SK-N-SH (cell line): ENCODE results near the gene COX5B. TPM values are rescaled to one million over a fixed set of nuclear protein-coding genes. Genes with fewer than 3 reads are reported as not detected.

Experiments
- CTCF ChIA-PET: fragments of 300-600, 350-600 bp; formaldehyde crosslinking; extraction: SDS; loops from one replicate; lab custom pipeline; 2021; lab: Yijun Ruan, JAX
- POLR2A ChIA-PET: fragments of 350-600 bp; sonication (Branson Sonifier 250); formaldehyde crosslinking; extraction: SDS; loops from one replicate; lab custom pipeline; 2020; ENCODE audit warnings: antibody characterized with exemption, inconsistent platforms; lab: Yijun Ruan, JAX
- DNase-seq: peaks from one replicate; pipeline ENCODE4 v3.0.0; 2012
- H2AFZ ChIP-seq: fragments of 200-600 bp; sonication (generic); 2 replicates; pipeline ENCODE4 v1.8.1; 2016; ENCODE audit warnings: antibody characterized with exemption, mild to moderate bottlenecking, low read depth
- H3F3A ChIP-seq: fragments of 200-600 bp; sonication (generic); replicated peaks from 2 replicates; pipeline ENCODE3; 2016; ENCODE audit warnings: antibody characterized with exemption, mild to moderate bottlenecking; ENCODE audit not compliant: insufficient read depth
- H3K27ac ChIP-seq, 2 experiments: fragments of 200-500 bp in 1 of 2; fragments of 200-600 bp in 1 of 2; sonication (Bioruptor generic) in 1 of 2; sonication (generic), shearing (Covaris generic) in 1 of 2; 2 replicates each; pipeline versions ENCODE4 v1.5.1 to v1.6.1; 2014 to 2016; ENCODE audit warnings: low read depth in 2 of 2, inconsistent platforms in 1 of 2, low read length in 1 of 2, mild to moderate bottlenecking in 1 of 2, mixed read lengths in 1 of 2
- H3K27me3 ChIP-seq: fragments of 200-600 bp; sonication (generic), shearing (Covaris generic); 2 replicates; pipeline ENCODE4 v1.6.1; 2016; ENCODE audit warnings: mixed run types; ENCODE audit not compliant: insufficient read depth
- H3K36me3 ChIP-seq, 2 experiments: fragments of 200-500 bp in 1 of 2; fragments of 200-600 bp in 1 of 2; sonication (Bioruptor generic) in 1 of 2; sonication (generic) in 1 of 2; replicated peaks in 1 of 2; 2 replicates each; pipeline versions ENCODE3 to v1.5.1; 2014 to 2016; ENCODE audit warnings: low read length in 1 of 2, mild to moderate bottlenecking in 1 of 2; ENCODE audit not compliant: insufficient read depth in 2 of 2, control insufficient read depth in 1 of 2
- H3K4me1 ChIP-seq, 2 experiments: fragments of 200-500 bp in 1 of 2; fragments of 200-600 bp in 1 of 2; sonication (Bioruptor generic) in 1 of 2; sonication (generic), shearing (Covaris generic) in 1 of 2; 2 replicates each; pipeline versions ENCODE4 v1.5.1 to v1.6.1; 2014 to 2016; ENCODE audit warnings: low read depth in 1 of 2, low read length in 1 of 2, mixed run types in 1 of 2; ENCODE audit not compliant: insufficient read depth in 2 of 2, control insufficient read depth in 1 of 2
- H3K4me2 ChIP-seq: fragments of 200-600 bp; sonication (generic), shearing (Covaris generic); 2 replicates; pipeline ENCODE4 v1.6.1; 2017; ENCODE audit warnings: mixed run types
- H3K4me3 ChIP-seq, 2 experiments: fragments of 200-500 bp in 1 of 2; fragments of 200-600 bp in 1 of 2; sonication (Bioruptor generic) in 1 of 2; sonication (generic), shearing (Covaris generic) in 1 of 2; 2 replicates each; pipeline versions ENCODE4 v1.5.1 to v1.8.1; 2014 to 2016; ENCODE audit warnings: low read depth in 2 of 2, inconsistent platforms in 1 of 2, low read length in 1 of 2, mild to moderate bottlenecking in 1 of 2, mixed read lengths in 1 of 2, moderate library complexity in 1 of 2
- H3K79me2 ChIP-seq: fragments of 200-600 bp; sonication (generic); 2 replicates; pipeline ENCODE4 v1.8.1; 2017; ENCODE audit warnings: mild to moderate bottlenecking; ENCODE audit not compliant: insufficient read depth
- H3K9ac ChIP-seq: fragments of 200-600 bp; sonication (generic); 2 replicates; pipeline ENCODE4 v1.6.1; 2017; ENCODE audit warnings: mixed run types
- H3K9me2 ChIP-seq: fragments of 200-600 bp; sonication (generic); 2 replicates; pipeline ENCODE4 v1.6.1; 2017; ENCODE audit warnings: mixed run types
- H3K9me3 ChIP-seq: fragments of 200-600 bp; sonication (generic); 2 replicates; pipeline ENCODE4 v1.6.1; 2017; ENCODE audit warnings: mixed run types, mild to moderate bottlenecking, moderate library complexity
- H4K20me1 ChIP-seq: fragments of 200-600 bp; sonication (generic); 2 replicates; pipeline ENCODE4 v1.6.1; 2017; ENCODE audit warnings: mild to moderate bottlenecking, mixed run types; ENCODE audit not compliant: insufficient read depth
- CHD2 ChIP-seq: fragments of 150-350 bp; IDR thresholded peaks from 2 replicates; pipeline ENCODE4 v1.6.1; 2018; ENCODE audit warnings: low read length; ENCODE audit not compliant: partially characterized antibody
- ELF1 ChIP-seq: IDR thresholded peaks from 2 replicates; pipeline ENCODE4 v1.4.0; 2012
- EZH2phosphoT487 ChIP-seq: fragments of 200-600 bp; sonication (generic); IDR thresholded peaks from 2 replicates; pipeline ENCODE4 v1.6.1; 2017; ENCODE audit warnings: low read depth, mixed run types, mild to moderate bottlenecking, antibody characterized with exemption, moderate library complexity, borderline replicate concordance
- FOSL2 ChIP-seq: IDR thresholded peaks from 2 replicates; pipeline ENCODE4 v1.4.0; 2012; ENCODE audit warnings: low read depth, mild to moderate bottlenecking, moderate library complexity, borderline replicate concordance
- FOXJ3 ChIP-seq: sonication (generic); formaldehyde crosslinking; IDR thresholded peaks from 2 replicates; pipeline ENCODE4 v1.5.1; 2020; ENCODE audit warnings: mild to moderate bottlenecking, missing genetic modification reagents
- GABPA ChIP-seq: IDR thresholded peaks from 2 replicates; pipeline ENCODE4 v1.4.0; 2012; ENCODE audit warnings: low read depth, mild to moderate bottlenecking
- JUND ChIP-seq: IDR thresholded peaks from 2 replicates; pipeline ENCODE4 v1.4.0; 2012
- NRF1 ChIP-seq: IDR thresholded peaks from 2 replicates; pipeline ENCODE4 v1.6.1; 2012; ENCODE audit warnings: low read depth, mild to moderate bottlenecking, low read length
- RAD21 ChIP-seq: IDR thresholded peaks from 2 replicates; pipeline ENCODE4 v1.6.1; 2012; ENCODE audit warnings: mild to moderate bottlenecking, low read length
- RFX5 ChIP-seq: IDR thresholded peaks from 2 replicates; pipeline ENCODE4 v1.6.1; 2012; ENCODE audit warnings: mild to moderate bottlenecking, improper control_type of control experiment, low read length
- RXRA ChIP-seq: IDR thresholded peaks from 2 replicates; pipeline ENCODE4 v1.4.0; 2012; ENCODE audit warnings: low read depth, mild to moderate bottlenecking, borderline replicate concordance
- SIN3A ChIP-seq: IDR thresholded peaks from 2 replicates; pipeline ENCODE4 v1.6.1; 2012; ENCODE audit warnings: low read depth, mild to moderate bottlenecking, low read length, moderate library complexity, borderline replicate concordance
- TAF1 ChIP-seq: IDR thresholded peaks from 2 replicates; pipeline ENCODE4 v1.6.1; 2012; ENCODE audit warnings: low read depth, mild to moderate bottlenecking, low read length, moderate library complexity, borderline replicate concordance
- TCF12 ChIP-seq: IDR thresholded peaks from 2 replicates; pipeline ENCODE4 v1.4.0; 2012
- WGBS: methylation state at CpG from one replicate; pipeline ENCODE4 v1.1.6; 2017; ENCODE audit warnings: low lambda C conversion rate; 5-methylcytosine and 5-hydroxymethylcytosine counted together
- polyA plus RNA-seq, 3 experiments: library from polyadenylated mRNA; depleted of rRNA; stranded (reverse); fragments of >200 nt; gene quantifications; 2 replicates each; pipeline ENCODE4 v1.2.3, GENCODE V29; 2012
- TF ChIP-seq, protein P1 (sequence below): IDR thresholded peaks from 2 replicates; pipeline ENCODE4 v1.4.0; 2012; ENCODE audit warnings: low read depth
- TF ChIP-seq, protein P2 (sequence below): IDR thresholded peaks from 2 replicates; pipeline ENCODE4 v1.6.1; 2012; ENCODE audit warnings: mild to moderate bottlenecking, low read depth, low read length, moderate library complexity
- TF ChIP-seq, protein P3 (sequence below): fragments of 150-350 bp; IDR thresholded peaks from 2 replicates; pipeline ENCODE4 v1.6.1; 2016; ENCODE audit warnings: mild to moderate bottlenecking, low read depth, low read length

The COX5B gene
- polyA plus RNA-seq, 1 of the 3 experiments (the other 2 are of a cell fraction): 702 TPM

DNA sequence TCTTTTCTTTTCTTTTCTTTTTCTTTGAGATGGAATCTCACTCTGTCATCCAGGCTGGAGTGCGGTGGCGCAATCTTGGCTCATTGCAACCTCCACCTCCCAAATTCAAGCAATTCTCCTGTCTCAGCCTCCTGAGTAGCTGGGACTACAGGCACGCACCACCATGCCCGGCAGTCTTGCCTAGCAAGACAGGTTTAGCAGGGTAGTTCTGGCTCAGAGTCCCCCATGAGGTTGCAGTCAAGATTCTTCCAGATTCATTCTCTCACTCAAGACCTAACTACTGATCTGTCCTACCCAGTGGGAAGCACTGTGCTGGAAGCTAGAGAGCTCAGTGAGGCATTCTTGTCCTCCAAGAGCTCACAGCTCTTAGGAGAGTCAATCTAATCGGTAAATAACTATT is 49.9 kb downstream of the COX5B start:
- H3K27ac ChIP-seq: no peak overlapping the region
- TF ChIP-seq JUND (no peak), SIN3A (no peak), TCF12 (no peak), EZH2phosphoT487 (no peak), TAF1 (no peak), ELF1 (no peak), RAD21 (no peak), GABPA (no peak), RXRA (no peak), FOXJ3 (no peak), FOSL2 (no peak), CHD2 (no peak), RFX5 (no peak), NRF1 (no peak)
- TF ChIP-seq, protein P1, sequence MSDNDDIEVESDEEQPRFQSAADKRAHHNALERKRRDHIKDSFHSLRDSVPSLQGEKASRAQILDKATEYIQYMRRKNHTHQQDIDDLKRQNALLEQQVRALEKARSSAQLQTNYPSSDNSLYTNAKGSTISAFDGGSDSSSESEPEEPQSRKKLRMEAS: no peak
- TF ChIP-seq, protein P2, sequence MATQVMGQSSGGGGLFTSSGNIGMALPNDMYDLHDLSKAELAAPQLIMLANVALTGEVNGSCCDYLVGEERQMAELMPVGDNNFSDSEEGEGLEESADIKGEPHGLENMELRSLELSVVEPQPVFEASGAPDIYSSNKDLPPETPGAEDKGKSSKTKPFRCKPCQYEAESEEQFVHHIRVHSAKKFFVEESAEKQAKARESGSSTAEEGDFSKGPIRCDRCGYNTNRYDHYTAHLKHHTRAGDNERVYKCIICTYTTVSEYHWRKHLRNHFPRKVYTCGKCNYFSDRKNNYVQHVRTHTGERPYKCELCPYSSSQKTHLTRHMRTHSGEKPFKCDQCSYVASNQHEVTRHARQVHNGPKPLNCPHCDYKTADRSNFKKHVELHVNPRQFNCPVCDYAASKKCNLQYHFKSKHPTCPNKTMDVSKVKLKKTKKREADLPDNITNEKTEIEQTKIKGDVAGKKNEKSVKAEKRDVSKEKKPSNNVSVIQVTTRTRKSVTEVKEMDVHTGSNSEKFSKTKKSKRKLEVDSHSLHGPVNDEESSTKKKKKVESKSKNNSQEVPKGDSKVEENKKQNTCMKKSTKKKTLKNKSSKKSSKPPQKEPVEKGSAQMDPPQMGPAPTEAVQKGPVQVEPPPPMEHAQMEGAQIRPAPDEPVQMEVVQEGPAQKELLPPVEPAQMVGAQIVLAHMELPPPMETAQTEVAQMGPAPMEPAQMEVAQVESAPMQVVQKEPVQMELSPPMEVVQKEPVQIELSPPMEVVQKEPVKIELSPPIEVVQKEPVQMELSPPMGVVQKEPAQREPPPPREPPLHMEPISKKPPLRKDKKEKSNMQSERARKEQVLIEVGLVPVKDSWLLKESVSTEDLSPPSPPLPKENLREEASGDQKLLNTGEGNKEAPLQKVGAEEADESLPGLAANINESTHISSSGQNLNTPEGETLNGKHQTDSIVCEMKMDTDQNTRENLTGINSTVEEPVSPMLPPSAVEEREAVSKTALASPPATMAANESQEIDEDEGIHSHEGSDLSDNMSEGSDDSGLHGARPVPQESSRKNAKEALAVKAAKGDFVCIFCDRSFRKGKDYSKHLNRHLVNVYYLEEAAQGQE: no peak
- TF ChIP-seq, protein P3, sequence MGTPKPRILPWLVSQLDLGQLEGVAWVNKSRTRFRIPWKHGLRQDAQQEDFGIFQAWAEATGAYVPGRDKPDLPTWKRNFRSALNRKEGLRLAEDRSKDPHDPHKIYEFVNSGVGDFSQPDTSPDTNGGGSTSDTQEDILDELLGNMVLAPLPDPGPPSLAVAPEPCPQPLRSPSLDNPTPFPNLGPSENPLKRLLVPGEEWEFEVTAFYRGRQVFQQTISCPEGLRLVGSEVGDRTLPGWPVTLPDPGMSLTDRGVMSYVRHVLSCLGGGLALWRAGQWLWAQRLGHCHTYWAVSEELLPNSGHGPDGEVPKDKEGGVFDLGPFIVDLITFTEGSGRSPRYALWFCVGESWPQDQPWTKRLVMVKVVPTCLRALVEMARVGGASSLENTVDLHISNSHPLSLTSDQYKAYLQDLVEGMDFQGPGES: no peak
- no peaks in the 10 kb centered on the region for H3K9me3 ChIP-seq
- H3K9ac ChIP-seq: no peak overlapping the region
- H3K9me2 ChIP-seq: no peaks in the 10 kb centered on the region
- H3F3A ChIP-seq: no peaks in the 10 kb centered on the region
- POLR2A ChIA-PET: interaction anchor here (2.8 kb wide), 1 partner anchor 105 kb away, joined by 10 read pairs; no protein-coding TSS in a partner anchor
- no peak overlapping the region for H3K4me3 ChIP-seq
- H3K36me3 ChIP-seq: no peaks in the 10 kb centered on the region
- no peak for DNase-seq
- no peaks in the 10 kb centered on the region for H3K27me3 ChIP-seq
- no peaks in the 10 kb centered on the region for H3K79me2 ChIP-seq
- CTCF ChIA-PET: interaction anchor here (5.1 to 6.4 kb wide), 5 partner anchors 11 to 691 kb away, joined by 40 to 163 read pairs (median 88); partner anchors contain the start of genes ACTR1B, ANKRD36B and ZAP70
- no peak overlapping the region for H3K4me2 ChIP-seq
- H2AFZ ChIP-seq: no peak overlapping the region
- no peaks in the 10 kb centered on the region for H4K20me1 ChIP-seq
- 74% methylated on average over 5 of the region's 5 CpGs for WGBS
- H3K4me1 ChIP-seq: no peaks in the 10 kb centered on the region; a peak in 1 of 4 replicates
